Cerebellar nuclear complex (tissue), 1 donor: ENCODE measurements around the gene TMEM238L.

Source experiments
- DNase-seq, 2 experiments: peaks; one replicate each; lab custom pipeline; 2025; lab: John Stamatoyannopoulos, UW

The TMEM238L gene

DNA sequence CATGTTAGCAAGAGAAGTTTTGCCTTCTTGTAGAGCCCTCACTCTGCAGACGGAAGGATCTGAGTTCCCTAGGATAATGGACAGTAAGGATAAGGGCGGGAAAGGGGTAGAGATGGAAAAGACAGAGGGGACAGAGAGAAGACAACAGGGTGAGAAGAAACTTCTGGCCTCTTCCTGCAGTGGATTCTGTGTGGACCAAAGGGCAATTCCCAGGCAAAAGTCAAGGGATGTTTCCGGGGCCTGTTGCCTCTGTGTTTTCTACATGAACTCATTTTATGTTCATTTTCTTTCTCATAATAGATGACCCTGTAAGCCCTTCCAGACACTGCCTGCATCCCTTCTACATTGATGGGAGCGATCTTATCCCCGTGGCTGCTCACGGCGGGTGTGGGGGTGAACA, 647 bp upstream of the TMEM238L start:
- no peak for DNase-seq

DNA sequence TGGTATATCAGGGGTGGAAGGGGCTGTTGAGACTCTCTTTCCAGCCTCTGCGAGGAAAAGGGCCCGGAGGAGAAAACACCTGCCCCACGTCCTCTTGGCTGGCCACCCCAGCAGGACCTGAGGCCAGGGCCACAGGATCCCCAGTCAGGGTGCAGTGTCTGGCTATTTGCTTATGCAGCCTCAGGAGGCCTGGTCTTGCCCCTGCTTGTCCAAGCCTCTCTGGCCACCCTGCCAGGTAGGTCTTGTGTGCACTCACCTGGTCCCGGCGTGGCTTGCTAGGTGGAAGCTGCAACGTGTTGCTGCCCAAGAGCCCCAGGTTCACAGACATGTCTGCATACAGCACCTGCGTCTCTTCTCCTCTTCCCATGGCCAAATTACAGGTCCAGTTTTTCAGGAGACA, 549 bp downstream of the TMEM238L start:
- no peak for DNase-seq

DNA sequence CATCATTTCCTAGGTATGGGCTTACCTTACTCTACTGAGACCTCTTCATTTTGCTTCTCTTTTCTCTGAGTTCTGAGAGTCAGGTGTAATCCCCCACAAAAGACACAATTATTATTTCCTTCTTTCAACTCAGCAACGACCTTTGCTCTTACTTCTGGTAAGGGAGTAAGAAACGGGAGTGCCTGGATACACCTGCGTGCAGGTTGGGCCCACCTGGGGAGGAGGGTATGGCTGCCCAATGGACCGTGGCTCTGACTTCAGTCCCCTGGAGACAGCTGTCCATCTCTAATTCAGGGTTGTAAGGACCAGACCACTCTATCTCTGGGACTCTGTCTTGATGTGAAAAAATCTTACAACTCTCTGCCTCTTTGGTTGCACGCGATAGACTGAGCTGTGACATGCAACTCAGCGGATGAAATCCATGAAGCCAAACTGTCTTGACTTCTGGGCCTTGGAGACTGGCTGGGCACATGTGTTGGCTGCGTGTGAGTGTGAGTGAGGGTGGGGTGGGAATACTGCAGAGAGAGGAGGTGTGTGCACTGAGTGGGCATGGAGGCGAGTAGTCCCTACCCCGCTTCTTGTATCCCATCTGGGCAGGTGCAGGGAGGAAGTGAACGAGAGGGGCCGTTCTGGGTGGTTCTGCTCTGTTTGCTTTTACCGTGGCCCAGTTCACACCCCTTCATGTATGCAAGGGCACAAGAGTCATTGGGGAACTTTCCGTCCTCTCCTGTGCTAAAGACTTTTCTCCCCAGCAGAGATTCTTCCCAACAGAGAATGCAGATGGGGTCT, 1.2 kb downstream of the TMEM238L start:
- DNase-seq: no peak

DNA sequence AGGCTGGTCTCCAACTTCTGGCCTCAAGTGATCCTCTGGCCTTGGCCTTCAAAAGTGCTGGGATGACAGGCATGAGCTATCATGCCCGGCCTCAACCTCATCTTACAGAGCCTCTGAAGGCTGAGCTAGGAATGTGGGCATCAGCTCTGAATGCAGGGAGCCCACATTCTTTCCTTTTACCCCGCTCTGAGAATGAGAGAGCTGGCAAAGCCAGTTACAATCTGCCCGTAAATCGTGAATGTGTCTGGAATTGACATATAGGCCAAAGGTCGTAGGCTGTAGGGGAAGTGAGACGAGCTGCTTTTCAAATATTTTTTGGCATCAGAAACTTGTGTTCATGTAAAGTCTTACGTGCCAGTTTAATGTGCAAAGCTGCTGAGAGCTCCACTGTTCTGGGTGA, 4.5 kb downstream of the TMEM238L start:
- no peak for DNase-seq

DNA sequence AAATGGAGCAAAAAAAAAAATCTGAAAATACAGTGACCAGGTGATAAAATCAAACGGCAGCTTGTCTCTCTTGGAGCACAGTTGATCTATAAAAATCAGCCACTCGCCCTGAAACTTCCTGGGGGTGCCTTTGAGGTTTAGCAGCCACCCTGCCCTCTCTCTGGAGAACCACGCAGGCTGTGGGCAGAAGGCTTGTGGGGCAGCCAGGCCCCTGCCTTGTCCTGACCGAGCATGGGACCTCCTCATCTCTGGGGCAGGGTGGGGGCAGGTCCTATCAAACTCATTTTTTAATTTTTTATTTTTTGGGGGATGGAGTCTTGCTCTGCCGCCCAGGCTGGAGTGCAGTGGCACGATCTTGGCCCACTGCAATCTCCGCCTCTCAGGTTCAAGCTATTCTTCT, 5.0 kb downstream of the TMEM238L start:
- DNase-seq: no peak

DNA sequence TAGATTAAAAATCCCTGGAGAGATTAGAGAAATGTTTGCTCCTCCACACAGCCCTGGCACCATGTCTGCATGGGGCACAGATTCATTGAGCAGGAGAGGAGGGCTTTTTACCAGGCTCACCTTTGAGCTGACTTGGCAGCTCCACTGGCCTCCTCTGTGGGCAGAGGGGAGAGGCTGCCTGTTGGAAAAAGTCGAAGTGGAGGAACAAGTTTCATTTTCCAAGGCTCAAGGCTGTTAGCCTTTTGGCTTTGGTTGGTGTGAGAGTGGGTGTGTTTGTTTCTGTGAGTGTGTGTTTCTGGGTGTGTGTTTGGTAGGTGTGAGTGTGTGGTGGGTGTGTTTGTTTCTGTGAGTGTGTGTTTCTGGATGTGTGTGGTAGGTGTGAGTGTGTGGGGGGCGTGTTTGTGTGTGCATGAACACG, 5.6 kb downstream of the TMEM238L start:
- DNase-seq: no peak

DNA sequence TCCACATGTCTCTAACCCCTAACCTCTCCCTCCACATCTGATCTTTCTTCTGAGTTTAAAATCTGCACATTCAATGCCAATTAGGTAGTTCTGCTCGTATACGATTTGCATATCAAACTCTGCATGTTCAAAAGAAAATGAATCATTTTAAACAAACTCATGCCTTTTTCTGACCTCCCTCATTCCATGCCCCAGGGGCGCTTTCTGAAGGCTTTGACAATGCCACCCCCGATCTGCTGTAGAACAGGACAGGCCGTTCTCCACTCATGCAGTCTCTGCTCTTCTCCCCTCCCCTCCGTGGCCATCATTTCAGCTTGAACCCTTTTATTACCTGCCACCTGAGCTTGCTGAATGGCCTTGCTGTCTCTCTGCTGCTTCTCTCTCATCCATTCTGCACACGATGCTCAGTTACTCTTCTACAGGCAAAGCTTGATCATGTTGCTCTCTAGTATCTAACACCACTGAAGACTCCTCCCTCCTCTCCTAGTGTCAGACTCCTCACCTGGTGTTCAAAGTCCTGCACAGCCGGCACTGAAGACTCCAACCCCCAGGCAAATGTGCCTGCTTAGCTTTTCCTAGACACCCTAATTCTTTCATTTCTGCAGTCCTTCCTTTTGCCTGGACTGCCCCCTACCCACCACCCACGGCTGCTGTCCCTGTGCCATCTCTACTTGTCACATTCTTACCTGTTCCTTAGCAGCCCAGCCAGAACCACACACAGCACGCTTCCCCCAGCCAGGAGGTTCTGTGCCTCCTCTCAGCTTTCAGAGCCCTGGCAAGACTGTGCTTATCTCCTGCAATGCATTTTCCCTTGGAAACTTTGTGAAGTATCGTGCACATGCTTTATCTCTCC, 6.2 kb downstream of the TMEM238L start:
- no peak for DNase-seq

DNA sequence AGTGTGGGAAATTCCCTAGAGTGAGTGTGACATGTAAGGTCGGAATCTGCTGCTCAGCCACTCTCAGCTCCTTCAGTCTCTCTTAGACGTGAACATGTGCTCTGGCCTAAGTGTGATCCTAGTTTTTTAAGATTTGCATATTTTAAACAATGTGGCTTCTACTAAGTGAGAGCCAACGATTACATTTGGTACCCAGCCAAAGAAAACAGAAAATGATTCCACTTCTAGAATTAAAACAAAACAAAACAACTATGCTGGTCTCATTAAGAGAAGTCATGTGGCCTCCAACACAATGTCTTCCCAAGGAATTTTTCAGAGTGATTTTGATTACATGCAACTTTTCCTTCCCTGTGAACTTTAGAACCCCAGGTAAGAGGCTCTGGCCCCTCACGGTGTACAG, 10.1 kb downstream of the TMEM238L start:
- no peak for DNase-seq

DNA sequence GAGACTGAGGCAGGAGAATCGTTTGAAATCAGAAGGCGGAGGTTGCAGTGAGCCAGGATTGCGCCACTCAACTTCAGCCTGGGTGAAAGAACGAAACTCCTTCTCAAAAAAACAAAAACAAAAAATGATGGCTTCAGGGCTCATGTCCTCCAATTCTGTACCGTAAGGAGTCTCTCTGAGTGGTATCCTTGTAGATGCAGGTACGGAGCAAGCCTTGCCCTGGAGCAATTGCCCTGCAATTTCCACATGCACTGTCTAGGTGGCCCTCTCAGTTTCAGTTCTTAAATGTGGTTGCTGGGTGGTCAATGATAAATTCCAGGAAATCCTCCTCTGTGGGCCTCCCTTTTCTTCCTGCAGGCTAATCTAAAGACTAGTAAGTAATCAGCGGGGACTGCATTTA, 10.6 kb downstream of the TMEM238L start:
- DNase-seq: no peak

DNA sequence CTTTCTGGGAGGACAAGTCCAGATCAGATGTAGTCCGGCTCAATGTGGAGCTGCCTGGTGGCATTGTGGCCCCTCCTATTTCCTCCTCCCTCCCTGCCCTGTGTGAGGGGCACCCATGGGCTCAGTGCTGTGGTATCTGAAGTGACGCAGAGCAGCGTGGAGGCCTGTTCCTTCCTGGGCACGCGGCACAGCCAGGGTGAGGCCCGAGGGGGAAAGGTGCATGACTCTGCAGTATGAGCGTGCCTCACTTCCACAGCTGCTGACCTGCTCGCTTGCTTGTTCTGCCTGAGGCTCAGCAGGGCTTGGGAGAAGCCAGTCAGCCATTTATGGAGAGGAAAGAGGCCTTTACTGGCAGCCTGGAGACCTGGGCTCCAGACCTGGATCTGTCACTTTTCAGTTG, 11.7 kb downstream of the TMEM238L start:
- no peak for DNase-seq

DNA sequence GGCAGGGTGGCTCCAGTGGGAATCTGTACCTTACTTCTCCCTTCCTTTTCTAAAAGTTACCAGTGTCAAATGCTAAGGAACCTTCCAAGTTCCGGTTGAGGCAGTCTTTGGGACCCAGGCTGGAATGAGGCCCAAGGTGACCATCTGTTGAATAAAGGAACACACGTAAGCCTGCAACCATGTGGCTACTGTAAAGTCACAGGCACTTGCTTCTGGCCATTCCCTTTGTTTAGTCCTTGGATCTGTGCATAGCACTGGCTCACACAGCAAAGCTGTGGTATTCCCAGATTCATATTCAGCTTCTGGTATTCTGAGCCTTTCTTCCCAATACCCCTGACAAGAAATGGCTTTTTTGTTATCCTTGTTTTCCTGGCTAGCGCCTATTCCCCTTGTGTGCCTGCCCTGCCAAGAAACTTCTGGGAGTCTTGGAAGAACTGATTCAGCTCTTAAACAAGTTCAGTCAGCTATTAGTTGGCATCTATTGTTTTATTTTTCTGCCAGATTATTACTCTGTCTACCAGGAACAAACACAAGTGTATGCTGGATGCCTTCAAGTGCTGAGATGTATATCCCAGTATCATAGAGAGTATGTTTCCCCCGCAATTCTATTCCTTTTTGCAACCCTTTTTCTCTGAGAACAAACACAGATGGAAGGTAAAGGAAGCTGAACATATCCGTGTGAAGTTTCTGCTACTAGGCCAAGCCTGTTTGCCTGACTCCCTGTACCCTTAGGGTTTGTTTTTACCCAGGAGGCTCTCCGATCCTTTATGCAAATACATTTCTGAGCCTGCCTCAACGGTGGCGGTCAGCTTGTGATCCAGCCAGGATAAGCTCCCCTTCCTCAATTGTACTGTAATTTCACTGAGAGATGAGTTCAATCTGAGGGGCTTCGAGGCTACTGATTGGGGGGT, 13.2 kb downstream of the TMEM238L start:
- no peak for DNase-seq

DNA sequence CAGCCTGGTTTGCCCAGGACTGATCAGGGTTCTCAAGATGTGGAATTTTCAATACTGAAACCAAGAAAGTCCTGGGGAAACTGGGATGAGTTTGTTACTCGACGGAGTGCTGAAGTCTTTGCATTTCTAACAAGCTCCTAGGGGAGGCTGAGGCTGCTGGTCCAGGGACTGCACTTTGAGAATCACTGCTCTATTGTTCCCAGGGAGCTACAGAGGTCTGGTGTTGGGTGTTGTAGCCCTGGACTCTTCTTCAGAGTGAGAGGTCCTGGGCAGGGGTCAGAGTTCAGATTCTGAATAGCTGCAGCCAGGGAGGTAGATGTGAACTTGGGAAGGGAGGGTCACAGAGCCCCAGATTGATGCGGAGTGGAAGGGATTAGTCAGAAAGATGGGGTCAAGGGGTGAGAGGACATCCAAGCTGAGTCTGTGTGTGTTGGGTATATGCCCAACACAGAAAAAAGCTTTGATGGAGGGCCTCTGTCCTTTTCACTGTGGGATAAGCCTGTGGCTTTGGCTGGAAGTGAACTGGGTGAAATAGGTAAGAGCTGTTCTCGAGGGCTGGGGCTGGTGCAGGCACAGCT, 14.1 kb downstream of the TMEM238L start:
- DNase-seq: no peak

DNA sequence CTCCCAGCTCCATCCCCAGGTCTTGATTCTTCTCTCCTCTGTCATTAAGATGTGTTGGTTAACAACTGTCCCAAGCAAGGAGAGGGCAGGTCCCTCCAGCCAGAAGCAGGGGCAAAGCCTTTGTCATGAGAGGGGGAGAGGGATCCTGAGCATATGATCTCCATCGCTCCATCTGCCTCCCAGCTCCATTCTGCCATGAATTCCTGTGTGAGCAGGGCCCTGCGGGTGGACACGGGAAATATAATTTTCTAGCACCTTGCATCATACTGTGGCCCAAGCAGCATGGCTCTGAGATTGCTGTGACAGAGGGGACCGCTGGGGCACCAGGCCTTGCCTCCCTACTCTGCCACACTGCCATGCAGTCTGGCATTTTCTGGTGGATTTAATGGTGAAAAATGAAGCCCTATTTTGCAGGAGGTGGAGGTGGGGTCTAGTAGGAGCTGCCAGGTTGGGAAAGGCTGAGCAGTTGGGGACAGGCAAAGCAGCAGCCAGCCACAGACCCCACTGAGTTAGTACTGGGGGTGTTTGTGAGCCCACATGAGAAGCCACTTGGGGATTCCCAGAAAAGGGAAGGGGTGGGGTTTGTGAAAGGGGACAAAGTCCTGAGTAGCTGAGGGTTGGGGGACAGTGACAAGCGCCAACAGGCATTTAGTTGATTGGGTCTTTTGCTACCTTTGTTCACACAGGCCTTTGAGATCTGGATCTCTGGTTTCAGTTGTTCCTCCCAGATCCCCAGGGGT, 16.4 kb downstream of the TMEM238L start:
- DNase-seq: no peak

DNA sequence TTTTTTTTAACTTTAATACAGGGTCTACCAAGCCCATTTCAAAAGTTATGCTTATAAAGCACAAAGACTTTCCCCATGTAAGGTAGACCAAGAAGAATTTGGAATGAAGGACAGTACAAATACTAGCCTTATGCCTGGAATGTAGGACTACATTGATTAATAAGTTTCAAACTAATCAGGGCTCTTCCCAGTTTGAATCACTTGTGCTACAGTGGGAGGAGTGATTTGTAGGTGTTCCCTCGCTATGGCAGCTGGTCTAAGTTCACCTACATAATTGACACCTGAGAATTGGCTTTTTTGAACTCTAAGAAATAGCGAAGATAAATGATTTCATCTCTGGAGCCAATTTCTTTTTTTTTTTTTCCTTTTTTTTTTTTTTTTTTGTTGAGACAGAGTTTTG, 18.6 kb downstream of the TMEM238L start:
- DNase-seq: no peak

DNA sequence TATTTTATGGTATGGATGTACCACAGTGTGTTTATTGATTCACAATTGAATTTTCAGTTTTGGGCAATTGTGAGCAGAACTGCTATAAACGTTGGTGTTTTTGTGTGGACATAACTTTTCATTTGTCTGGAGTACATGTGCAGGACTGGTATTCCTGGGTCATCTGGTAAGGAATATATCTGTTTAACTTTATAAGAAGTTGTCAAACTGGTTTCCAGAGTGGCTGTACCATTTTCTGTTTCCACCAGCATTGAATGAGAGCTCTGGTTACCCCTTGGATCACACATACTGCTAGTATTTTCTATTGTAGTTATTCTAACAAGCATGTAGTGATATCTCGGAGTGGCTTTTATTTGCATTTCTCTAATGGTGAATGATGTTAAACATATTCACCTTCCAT, 24.3 kb downstream of the TMEM238L start:
- DNase-seq: no peak

DNA sequence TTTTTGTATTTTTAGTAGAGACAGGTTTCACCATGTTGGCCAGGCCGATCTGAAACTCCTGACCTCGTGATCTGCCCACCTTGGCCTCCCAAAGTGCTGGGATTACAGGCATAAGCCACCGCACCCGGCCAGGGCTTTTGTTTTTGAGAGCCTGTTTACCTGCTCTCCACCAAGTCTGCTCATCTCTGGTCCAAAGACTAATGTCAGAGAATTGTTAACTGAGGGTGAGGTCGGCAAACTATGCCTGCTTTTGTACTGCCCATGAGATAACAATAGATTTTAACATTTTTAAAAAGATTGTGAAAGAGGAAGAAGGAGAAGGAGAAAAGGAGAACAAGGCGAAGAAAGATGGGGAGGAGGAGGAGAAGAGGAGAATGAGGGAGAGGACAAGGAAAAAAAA, 26.0 kb downstream of the TMEM238L start:
- no peak for DNase-seq

DNA sequence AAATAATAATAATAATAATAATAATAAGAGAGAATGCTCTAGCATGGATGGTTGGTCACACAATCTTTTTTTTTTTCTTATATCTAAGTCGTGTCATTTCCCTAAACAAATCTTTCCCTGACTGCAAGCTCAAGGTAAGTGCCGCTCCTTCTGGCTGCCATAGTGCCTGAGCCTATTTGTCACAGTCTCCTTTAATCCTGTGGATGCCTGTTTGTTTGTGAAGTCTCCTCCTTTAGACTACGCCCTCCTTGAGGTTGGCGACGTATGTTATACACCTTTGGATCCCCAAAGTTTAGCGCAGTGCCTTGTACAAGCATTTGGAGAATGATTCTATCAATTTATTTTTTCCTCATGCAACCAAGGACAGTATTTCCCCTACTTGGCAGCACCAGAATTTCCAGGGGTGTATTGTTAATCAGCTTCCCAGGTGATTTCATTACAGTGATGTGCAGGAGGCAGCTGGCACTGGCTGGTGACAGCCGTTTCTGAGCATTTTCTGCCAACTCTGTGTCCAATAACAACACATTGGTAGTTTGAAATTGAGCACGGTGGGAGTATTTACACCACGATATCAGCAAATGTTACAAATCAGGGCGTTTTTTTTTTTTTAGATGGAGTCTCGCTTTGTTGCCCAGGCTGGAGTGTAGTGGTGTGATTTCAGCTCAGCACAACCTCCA, 26.6 kb downstream of the TMEM238L start:
- DNase-seq: no peak

DNA sequence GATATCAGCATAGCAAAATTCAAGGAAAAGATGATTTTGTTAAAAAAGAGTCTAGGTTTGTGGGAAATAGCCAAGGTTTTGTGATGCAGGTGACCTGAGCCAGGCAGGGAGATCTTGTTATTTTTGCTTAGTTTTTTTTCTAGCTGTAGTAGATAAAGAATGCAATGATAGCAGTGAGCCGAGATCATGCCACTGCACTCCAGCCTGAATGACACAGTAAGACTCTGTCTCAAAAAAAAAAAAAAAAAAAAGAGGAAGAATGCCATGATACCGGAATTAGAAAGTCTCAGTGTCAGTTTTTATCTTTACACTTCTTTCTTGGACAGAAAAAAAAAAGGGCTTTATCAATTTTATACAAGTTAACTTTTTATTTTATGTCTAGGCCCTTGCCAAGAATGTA, 27.5 kb downstream of the TMEM238L start:
- DNase-seq: no peak

DNA sequence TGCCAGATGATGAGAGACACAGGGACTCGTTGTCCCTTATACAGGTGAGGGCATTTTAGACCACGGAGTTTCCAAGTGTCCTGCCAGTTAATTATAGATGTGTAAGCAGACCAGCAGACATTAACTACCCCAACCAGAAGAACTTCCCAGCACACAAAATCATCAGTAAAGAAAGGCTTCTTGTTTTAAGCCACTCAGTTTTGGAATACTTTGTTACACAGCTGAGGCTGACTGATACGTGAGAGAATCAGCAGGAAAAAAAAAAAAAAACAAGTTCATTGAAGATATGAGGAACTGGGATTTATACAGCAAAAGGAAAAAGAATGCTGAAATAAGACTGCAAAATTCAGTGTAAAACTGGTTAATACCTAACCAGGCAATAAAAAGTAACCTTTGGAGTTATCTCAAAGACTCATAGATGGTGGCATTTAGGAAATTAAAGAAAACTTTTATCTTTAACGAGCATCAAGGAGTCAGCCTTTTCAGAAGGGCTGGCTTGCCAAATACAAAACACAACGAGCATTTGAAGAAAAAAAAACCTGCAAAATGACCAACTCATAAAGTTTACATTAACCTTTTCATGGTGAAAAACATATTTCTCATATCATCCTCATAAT, 28.1 kb downstream of the TMEM238L start:
- no peak for DNase-seq

DNA sequence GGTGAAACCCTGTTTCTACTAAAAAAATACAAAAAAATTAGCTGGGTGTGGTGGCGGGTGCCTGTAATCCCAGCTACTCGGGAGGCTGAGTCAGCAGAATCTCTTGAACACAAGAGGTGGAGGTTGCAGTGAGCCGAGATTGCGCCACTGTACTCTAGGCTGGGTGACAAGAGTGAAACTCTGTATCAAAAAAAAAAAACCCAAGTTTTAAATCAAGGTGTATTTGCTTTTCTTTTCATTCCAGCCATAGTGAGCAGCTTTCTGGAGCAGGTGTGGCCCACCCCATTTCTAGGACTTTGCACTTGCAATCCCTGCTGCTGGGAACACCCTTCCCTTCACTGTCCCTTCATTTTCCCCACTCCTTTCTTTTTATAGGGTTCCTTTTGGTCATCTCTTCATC, 28.8 kb downstream of the TMEM238L start:
- DNase-seq: no peak
